HUES48 (cell line): ENCODE results near the gene EPHA1.

Source experiments
- H3K27ac ChIP-seq: one replicate; pipeline ENCODE4 v1.7.0; 2013; ENCODE audit warnings: low read depth, low read length, inconsistent platforms
- H3K27me3 ChIP-seq: 2 replicates; pipeline ENCODE4 v1.6.1; 2013; ENCODE audit warnings: mild to moderate bottlenecking, low read length; ENCODE audit not compliant: control insufficient read depth, insufficient read depth
- H3K36me3 ChIP-seq: 2 replicates; pipeline ENCODE4 v1.6.1; 2013; ENCODE audit warnings: low read length; ENCODE audit not compliant: control insufficient read depth, insufficient read depth
- H3K4me1 ChIP-seq: 2 replicates; pipeline ENCODE4 v1.6.1; 2013; ENCODE audit warnings: mild to moderate bottlenecking, low read length; ENCODE audit not compliant: control insufficient read depth, insufficient read depth
- H3K4me3 ChIP-seq: 2 replicates; pipeline ENCODE4 v1.5.1; 2013; ENCODE audit warnings: mild to moderate bottlenecking, low read depth, low read length
- H3K9ac ChIP-seq: 2 replicates; pipeline ENCODE4 v1.6.1; 2013; ENCODE audit warnings: mild to moderate bottlenecking, low read depth, low read length, moderate library complexity
- H3K9me3 ChIP-seq: 2 replicates; pipeline ENCODE4 v1.6.1; 2013; ENCODE audit warnings: low read length; ENCODE audit not compliant: control insufficient read depth, insufficient read depth

EPHA1 gene

DNA sequence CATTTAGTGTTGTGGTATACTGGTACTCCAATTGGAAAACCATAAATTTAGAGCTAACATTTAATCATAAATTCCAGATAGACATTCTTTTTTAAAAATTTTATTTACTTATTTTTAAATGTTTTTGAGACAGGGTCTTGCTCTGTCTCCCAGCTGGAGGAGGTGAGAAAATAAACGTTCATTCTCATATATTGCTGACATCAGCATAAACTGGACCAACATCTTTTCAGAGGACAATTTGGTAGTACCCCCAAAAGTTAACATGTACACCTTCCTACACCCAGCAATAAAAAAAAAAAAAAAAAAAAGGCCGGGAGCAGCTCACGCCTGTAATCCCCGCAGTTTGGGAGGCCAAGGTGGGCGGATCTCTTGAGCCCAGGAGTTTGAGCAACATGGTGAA, 39.8 kb upstream of the EPHA1 start:
- Histone ChIP-seq H3K4me3 (no peak overlapping the region), H3K9ac (no peak overlapping the region), H3K4me1 (peaks cover 6% of the 10 kb centered on the region), H3K36me3 (no peaks in the 10 kb centered on the region), H3K9me3 (no peaks in the 10 kb centered on the region), H3K27me3 (no peaks in the 10 kb centered on the region), H3K27ac (no peak overlapping the region)

- no peaks in the 10 kb centered on the region for H3K9me3 ChIP-seq
- H3K27ac ChIP-seq, result no peak overlapping the region
- H3K4me3 ChIP-seq, result no peak overlapping the region
- H3K36me3 ChIP-seq, result no peaks in the 10 kb centered on the region
- H3K9ac ChIP-seq, result no peak overlapping the region
- H3K4me1 ChIP-seq, result peaks cover 6% of the 10 kb centered on the region
- no peaks in the 10 kb centered on the region for H3K27me3 ChIP-seq
Measured at GRCh38 chr7:143447466-143447865, 38.8 kb upstream of the EPHA1 start.

DNA sequence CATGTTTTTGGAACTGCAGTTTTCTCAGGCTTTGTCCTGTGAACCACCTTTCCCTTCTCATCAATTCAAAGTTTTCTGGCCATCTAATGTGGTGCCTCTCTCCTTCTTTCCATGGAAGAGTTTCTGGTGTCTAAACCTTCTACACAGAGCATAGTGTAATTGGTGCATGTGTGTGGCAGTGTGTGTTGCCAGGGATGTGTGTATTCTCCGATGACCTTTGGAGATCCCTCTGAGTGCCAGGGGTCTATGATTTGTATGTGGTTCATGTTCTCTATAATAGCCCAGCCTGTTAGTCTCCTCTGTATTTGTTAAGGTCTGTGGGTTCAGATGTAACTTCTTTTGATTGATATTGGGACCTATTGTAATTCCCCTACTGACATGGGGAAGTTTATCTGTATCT, 36.1 kb upstream of the EPHA1 start:
- H3K27ac ChIP-seq, result no peak overlapping the region
- H3K36me3 ChIP-seq, result no peaks in the 10 kb centered on the region
- H3K27me3 ChIP-seq, result no peaks in the 10 kb centered on the region
- no peak overlapping the region for H3K4me3 ChIP-seq
- peaks cover 6% of the 10 kb centered on the region for H3K4me1 ChIP-seq
- H3K9ac ChIP-seq, result no peak overlapping the region
- H3K9me3 ChIP-seq, result no peaks in the 10 kb centered on the region

DNA sequence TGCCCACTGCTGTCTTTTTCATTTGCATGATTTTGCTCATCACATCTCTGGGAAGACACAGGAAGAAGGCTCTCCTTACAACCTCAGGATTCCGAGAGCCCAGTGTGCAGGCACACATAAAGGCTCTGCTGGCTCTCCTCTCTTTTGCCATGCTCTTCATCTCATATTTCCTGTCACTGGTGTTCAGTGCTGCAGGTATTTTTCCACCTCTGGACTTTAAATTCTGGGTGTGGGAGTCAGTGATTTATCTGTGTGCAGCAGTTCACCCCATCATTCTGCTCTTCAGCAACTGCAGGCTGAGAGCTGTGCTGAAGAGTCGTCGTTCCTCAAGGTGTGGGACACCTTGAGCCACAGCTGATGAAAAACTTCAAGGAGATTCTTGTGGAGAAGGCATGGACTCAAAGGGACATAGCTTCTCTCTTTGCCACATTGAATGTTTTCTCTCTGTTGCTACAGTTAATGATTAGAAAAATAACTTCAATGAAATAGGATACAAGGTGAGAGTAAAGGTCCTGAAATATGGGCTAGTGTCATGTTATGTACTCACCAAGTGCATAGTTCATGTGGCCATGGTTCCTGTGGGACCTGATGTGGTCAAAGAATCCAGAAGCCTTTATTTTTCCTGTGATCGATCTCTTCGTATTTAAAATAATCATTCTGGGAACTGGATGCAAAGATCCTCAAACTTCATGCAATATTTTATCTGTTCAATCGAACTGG, 35.6 kb upstream of the EPHA1 start:
- Histone ChIP-seq H3K27ac (no peak overlapping the region), H3K9me3 (no peaks in the 10 kb centered on the region), H3K36me3 (no peaks in the 10 kb centered on the region), H3K27me3 (no peaks in the 10 kb centered on the region), H3K4me1 (peaks cover 6% of the 10 kb centered on the region), H3K4me3 (no peak overlapping the region), H3K9ac (no peak overlapping the region)

DNA sequence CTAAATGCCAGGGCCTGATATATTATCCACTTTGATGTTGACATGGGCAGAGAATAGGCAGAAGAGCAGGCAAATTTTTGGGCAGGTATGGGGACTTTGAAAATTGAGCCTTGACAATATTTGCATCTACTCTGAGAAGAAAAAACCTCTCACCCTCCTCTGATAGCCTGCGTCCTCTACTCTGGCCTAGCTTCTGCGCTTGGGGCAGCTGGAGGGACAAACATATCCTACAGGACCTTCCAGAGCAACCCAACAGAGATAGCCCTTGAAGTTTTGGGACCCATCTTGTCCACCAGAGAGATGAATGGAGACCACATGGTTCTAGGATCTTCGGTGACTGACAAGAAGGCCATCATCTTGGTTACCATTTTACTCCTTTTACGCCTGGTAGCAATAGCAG, 34.5 kb upstream of the EPHA1 start, which contains the start of gene TAS2R60:
Gene TAS2R60 (plus strand): TSS at position 301 of the 400 bp plus-strand sequence. CDS start 0 bp downstream, at position 301.
- H3K36me3 ChIP-seq, result no peaks in the 10 kb centered on the region
- no peak within 1 kb of the TSS for H3K4me3 ChIP-seq
- H3K27me3 ChIP-seq, result no peaks in the 10 kb centered on the region
- no peak within 1 kb of the TSS for H3K9ac ChIP-seq
- no peaks in the 10 kb centered on the region for H3K9me3 ChIP-seq
- H3K4me1 ChIP-seq, result peaks cover 6% of the 10 kb centered on the region
- H3K27ac ChIP-seq, result no peak within 1 kb of the TSS

GRCh38 chr7:143439866-143440265, 31.2 kb upstream of the EPHA1 start:
- H3K36me3 ChIP-seq, result no peaks in the 10 kb centered on the region
- no peaks in the 10 kb centered on the region for H3K27me3 ChIP-seq

DNA sequence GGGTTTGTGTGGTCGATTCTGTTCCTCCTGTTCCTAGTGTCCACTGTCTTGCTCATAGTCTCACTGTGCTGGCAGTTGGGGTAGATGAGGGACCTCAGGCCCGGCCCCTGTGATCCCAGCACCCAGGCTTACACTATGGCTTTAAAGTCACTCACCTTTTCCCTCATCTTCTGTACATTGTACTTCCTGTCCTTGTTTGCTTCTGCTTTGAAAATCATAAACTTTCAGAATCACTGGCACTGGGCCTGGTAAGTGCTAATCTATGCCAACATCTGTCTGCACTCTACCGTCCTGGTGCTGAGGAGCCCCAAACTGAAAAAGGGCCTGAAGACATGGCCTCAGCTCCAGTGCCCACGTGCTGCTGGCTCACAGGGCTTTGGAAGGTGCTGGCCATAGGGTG, 28.9 kb upstream of the EPHA1 start:
- Histone ChIP-seq H3K36me3 (no peaks in the 10 kb centered on the region), H3K27ac (no peak overlapping the region), H3K9me3 (no peaks in the 10 kb centered on the region), H3K4me3 (no peak overlapping the region), H3K4me1 (peaks cover 11% of the 10 kb centered on the region), H3K9ac (no peak overlapping the region), H3K27me3 (no peaks in the 10 kb centered on the region)

More at GRCh38 chr7:143439866-143440265, 31.2 kb upstream of the EPHA1 start:
- H3K9me3 ChIP-seq, result no peaks in the 10 kb centered on the region
- H3K9ac ChIP-seq, result no peak overlapping the region
- H3K4me1 ChIP-seq, result peaks cover 11% of the 10 kb centered on the region
- H3K27ac ChIP-seq, result no peak overlapping the region
- no peak overlapping the region for H3K4me3 ChIP-seq

GRCh38 chr7:143436325-143436946, 27.8 kb upstream of the EPHA1 start:
- Histone ChIP-seq H3K4me3 (no peak overlapping the region), H3K27me3 (no peaks in the 10 kb centered on the region), H3K9ac (no peak overlapping the region), H3K9me3 (no peaks in the 10 kb centered on the region), H3K36me3 (no peaks in the 10 kb centered on the region), H3K4me1 (peaks cover 11% of the 10 kb centered on the region), H3K27ac (peak overlapping the region; percentile 17)

GRCh38 chr7:143435266-143435665, 26.6 kb upstream of the EPHA1 start:
- Histone ChIP-seq H3K36me3 (no peaks in the 10 kb centered on the region), H3K4me1 (peaks cover 11% of the 10 kb centered on the region), H3K9me3 (no peaks in the 10 kb centered on the region), H3K4me3 (no peak overlapping the region), H3K9ac (no peak overlapping the region), H3K27ac (no peak overlapping the region), H3K27me3 (no peaks in the 10 kb centered on the region)

DNA sequence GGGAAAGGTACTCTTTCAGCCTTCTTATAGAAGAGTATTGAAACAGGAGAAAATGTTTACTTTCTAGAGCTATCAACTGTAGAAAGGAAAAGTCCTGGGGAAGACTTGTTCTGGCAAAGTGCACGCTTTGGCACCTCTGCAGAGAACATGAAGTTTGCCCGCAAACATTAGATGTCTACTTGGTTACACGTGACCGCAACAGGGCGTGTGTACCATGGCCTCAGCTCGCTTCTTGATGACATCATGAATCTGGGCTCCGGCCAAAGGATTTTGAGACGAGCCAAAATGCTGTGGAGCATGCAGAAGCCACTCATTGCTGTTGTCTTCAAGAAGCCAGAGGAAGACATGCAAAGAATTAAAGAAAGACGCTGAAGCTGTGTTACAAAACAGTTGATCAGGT, 26.0 kb upstream of the EPHA1 start:
- no peak overlapping the region for H3K27ac ChIP-seq
- H3K4me1 ChIP-seq, result peaks cover 11% of the 10 kb centered on the region
- H3K9me3 ChIP-seq, result no peaks in the 10 kb centered on the region
- no peak overlapping the region for H3K4me3 ChIP-seq
- H3K9ac ChIP-seq, result no peak overlapping the region
- no peaks in the 10 kb centered on the region for H3K36me3 ChIP-seq
- H3K27me3 ChIP-seq, result no peaks in the 10 kb centered on the region

DNA sequence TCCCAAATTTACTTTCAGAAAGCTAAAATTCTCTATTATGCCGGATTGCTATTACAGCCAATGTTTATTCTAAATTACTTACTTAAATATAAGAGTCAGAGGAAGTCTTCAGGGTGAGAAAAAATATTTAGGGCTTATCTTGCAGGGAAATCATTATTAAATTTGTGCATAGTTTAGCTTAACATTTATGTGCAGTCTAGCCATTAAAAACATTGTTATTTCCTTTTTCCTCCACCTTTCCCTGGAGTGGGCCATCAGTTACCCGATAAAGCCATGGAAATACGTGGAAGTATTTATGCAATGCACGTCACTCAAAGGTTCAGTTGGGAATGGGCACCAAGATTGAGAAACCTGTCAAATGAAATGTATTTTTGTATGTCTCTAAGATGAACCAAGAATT, 25.1 kb upstream of the EPHA1 start:
- Histone ChIP-seq H3K4me1 (peaks cover 11% of the 10 kb centered on the region), H3K9ac (no peak overlapping the region), H3K27ac (no peak overlapping the region), H3K27me3 (no peaks in the 10 kb centered on the region), H3K4me3 (no peak overlapping the region), H3K36me3 (no peaks in the 10 kb centered on the region), H3K9me3 (no peaks in the 10 kb centered on the region)
